ENCODE measurements around the gene RPH3AL.
"Not testable (repeated sequence)": the region's sequence is repeated elsewhere in the genome, so short reads cannot be mapped to it uniquely, and the experiment has no call there.

RPH3AL gene

DNA sequence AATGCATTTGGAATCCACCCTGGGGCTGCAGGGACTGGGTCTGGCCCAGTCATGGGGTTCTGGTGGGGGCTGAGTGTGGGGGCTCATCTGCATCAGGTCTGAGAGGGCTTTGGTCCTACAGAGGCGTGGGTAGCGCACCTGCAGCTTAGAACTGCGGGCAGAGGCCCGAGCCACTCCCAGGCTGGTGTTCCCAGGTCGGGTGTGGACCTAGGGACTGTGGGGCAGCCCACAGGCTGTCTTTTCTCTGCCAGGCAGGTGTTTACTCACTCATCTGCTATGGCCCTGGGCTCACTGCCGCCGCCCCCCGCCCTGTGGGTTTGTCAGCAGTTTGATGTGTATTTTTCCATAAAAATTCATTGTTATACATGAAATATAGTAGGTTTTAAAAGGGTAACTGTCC lies 144.2 kb downstream of the RPH3AL start:
- no peak for TF ChIP-seq ZFX (IDR thresholded peaks at IDR 0.05; ENCODE audit: borderline replicate concordance)
- TF ChIP-seq, protein P1, sequence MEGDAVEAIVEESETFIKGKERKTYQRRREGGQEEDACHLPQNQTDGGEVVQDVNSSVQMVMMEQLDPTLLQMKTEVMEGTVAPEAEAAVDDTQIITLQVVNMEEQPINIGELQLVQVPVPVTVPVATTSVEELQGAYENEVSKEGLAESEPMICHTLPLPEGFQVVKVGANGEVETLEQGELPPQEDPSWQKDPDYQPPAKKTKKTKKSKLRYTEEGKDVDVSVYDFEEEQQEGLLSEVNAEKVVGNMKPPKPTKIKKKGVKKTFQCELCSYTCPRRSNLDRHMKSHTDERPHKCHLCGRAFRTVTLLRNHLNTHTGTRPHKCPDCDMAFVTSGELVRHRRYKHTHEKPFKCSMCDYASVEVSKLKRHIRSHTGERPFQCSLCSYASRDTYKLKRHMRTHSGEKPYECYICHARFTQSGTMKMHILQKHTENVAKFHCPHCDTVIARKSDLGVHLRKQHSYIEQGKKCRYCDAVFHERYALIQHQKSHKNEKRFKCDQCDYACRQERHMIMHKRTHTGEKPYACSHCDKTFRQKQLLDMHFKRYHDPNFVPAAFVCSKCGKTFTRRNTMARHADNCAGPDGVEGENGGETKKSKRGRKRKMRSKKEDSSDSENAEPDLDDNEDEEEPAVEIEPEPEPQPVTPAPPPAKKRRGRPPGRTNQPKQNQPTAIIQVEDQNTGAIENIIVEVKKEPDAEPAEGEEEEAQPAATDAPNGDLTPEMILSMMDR (IDR thresholded peaks at IDR 0.05) = no peak
- H3K27ac ChIP-seq = no peak overlapping the region

DNA sequence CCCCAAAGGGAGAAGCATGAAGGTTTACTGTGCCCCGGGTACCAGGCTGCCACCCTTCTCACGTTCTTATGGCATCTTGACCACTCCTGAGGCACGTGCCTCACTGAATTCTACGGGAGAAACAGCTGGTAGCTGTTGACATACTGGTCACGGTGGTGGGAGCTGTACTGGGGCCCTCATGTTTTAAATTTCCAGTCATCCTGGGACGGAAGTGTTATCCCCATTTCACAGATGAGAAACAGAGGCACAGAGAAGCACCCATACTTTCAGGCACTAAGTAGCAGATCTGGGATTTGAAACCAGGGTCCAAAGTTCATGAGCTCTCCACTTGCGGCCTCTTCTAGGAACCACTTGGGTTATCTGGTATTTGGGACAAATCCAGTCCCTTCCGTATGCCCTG lies 144.8 kb downstream of the RPH3AL start:
- TF ChIP-seq, protein P1 (IDR thresholded peaks at IDR 0.05) = no peak
- no peak for TF ChIP-seq ZFX (IDR thresholded peaks at IDR 0.05; ENCODE audit: borderline replicate concordance)
- H3K27ac ChIP-seq = no peak overlapping the region

DNA sequence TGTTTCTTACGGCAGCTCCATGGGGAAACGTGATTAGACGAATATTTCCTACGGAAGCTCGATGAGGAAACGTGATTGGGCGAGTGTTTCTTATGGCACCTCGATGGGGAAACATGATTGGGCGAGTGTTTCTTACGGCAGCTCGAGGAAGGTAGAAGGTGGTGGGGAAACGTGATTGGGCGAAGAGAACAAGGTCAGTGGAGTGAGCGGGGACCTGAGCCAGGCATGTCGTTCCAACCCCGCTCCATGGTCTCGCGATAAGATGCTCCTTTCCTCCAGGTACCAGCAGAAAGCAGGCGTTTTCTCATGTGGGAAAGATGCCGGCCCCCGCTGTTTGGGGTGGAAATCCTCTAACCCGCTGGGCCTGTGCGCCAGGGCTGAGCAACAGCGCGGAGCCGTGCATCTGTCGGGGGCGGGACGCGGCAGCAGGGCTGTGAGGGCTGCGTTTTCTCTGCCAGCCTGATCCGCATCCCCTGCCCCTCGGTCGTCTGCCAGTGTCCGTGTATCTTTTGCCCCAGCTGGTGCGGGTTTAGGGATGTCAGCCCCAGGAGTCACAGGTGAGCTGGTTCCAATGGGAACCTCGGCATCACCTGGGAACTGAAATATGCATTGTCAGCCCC lies 145.6 kb downstream of the RPH3AL start:
- no peak overlapping the region for H3K27ac ChIP-seq
- TF ChIP-seq ZFX (IDR thresholded peaks at IDR 0.05; ENCODE audit: borderline replicate concordance) = no peak
- TF ChIP-seq, protein P1 (IDR thresholded peaks at IDR 0.05) = no peak

DNA sequence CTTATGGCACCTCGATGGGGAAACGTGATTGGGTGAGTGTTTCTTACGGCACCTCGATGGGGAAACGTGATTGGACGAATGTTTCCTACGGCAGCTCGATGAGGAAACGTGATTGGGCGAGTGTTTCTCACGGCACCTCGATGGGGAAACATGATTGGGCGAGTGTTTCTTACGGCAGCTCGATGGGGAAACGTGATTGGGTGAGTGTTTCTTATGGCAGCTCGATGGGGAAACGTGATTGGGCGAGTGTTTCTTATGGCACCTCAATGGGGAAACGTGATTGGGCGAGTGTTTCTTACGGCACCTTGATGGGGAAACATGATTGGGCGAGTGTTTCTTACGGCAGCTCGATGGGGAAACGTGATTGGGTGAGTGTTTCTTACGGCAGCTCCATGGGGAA lies 146.1 kb downstream of the RPH3AL start:
- not testable (repeated sequence) for H3K27ac ChIP-seq

DNA sequence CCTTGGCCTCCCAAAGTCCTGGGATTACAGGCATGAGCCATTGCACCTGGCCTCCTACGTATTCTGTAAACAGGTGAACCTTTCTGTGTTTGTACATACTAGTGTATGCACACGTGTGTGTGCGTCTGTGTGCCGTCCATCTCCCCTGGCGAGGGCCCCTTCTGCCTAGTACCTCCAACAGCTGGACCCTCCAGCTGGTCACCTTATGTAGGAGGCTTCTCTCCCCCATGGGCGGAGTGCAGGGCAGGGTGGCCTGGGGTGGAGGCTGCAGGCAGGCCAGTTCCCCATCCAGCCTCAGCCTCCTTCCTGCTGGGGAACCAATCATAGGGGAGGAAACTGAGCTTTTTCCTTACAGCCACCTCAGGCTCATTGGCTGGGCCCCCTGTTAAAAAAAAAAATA lies 146.8 kb downstream of the RPH3AL start:
- no peak overlapping the region for H3K27ac ChIP-seq
- TF ChIP-seq, protein P1 (IDR thresholded peaks at IDR 0.05) = no peak
- no peak for TF ChIP-seq ZFX (IDR thresholded peaks at IDR 0.05; ENCODE audit: borderline replicate concordance)

DNA sequence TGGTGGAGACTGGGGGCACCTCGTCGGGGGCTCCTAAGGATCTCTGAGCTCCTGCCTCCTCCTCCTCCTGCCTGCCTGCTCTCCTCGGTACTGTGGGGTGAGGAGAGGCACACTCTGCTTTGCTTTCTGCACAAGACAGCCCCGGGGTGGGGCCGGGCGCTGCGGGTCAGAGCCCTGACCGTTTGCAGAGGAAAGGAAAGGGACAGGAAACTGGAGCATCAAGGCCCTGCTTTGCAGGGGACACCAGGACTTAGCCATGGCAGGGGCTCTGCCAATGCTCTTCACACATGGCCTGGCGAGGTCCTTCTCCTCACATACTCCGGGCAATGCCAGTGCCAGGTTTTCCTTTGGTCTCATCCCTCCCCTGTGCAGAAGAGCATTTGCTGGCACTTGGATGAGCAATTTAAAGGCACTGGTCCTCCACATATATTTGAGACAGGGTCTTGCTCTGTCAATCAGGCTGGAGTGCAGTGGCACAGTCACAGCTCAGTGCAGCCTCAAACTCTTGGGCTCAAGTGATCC lies 147.4 kb downstream of the RPH3AL start:
- no peak overlapping the region for H3K27ac ChIP-seq
- TF ChIP-seq ZFX (IDR thresholded peaks at IDR 0.05; ENCODE audit: borderline replicate concordance) = no peak
- TF ChIP-seq, protein P1 (IDR thresholded peaks at IDR 0.05) = no peak

DNA sequence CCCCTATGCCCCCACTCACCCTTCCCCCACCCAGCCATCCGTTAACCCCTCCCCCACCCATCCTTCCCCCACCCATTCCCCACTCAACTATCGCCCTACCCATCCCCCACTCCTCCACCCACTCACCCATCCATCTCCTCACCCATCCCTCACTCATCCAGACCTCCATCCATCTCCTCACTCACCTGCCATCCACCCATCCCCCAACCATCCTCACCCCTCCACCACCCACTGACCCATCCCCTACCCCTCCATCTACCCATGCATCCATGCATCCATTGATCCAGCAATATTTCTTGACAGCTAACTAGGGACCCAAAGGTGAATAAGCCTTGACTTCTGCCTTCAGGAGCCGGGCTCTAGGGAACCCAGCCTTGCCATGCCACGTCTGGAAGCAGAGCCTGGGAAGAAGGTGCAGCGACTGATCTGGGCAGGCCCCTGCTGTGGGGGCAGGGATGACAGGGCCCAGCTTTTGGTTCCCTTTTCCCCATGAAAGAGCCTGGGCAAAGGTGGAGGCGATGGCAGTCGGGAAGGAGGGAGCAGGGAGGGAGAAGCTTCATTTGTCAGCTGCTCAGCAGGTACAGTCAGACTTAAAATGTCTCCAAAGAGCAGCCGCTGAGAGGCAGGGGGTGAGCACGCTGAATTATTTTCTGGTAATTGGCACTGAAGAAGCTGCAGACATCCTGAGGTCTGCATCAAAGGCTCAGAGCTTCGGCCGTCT lies 148.0 kb downstream of the RPH3AL start:
- TF ChIP-seq ZFX (IDR thresholded peaks at IDR 0.05; ENCODE audit: borderline replicate concordance) = no peak
- TF ChIP-seq, protein P1 (IDR thresholded peaks at IDR 0.05) = no peak
- no peak overlapping the region for H3K27ac ChIP-seq

All from 22Rv1 (cell line).